ENCODE data around the gene ARFGAP1.

Gene ARFGAP1

DNA sequence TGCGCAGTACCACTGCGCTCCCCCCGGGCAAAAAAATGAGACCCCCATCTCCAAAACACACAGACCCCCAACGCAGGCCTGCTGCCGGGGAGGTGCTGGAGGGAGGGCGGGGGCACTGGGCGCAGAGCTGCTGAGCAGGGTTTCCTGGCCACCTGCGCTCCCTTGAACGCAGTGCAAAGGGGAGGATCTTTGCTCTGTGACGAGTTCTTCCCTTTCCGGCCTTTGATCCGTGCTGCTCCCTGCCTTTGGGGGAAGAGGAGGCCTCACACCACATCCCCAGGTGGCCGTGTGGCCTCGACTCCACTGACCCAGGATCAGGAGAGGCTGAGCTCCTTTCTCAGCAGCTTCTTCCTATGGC is 11.4 kb downstream of the ARFGAP1 start:
- H3K4me3 Mint-ChIP-seq = peak overlapping the region in 1 of 2 donors; percentile 56
- no peaks in the 10 kb centered on the region for H3K9me3 Mint-ChIP-seq
- H3K4me1 Mint-ChIP-seq = peaks cover 0 to 7% of the 10 kb centered on the region in 2 donors
- ATAC-seq (replicated peaks) = peak in 1 of 2 donors; percentile 35
- peaks cover 31 to 42% of the 10 kb centered on the region in 2 donors for H3K36me3 Mint-ChIP-seq
- peak overlapping the region; percentile 60 for H3K27ac Mint-ChIP-seq
- DNase-seq = no peak
- no peaks in the 10 kb centered on the region for H3K27me3 Mint-ChIP-seq

DNA sequence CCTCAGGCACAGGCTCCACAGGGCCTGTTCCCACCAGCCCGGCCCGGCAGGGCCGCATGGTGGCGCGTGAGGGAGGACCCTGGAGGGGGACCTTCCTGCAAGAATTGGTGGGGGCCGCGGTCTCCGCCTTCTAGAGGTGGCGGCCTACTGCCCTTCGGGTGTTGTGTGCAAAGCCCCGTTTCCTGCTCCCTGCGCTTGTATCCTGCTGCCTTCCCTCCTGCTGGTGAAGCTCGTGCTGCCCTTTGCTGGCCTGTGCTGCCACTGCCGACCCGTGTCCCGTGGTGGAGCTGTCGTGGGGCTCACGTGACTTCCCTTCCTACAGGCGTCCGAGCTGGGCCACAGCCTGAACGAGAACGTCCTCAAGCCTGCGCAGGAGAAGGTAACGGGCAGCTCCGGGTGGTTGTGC is 11.9 kb downstream of the ARFGAP1 start:
- Mint-ChIP-seq H3K27ac (no peak overlapping the region), H3K36me3 (peaks cover 26 to 39% of the 10 kb centered on the region in 2 donors), H3K27me3 (no peaks in the 10 kb centered on the region), H3K4me3 (peak overlapping the region; percentile 39 to 74), H3K9me3 (no peaks in the 10 kb centered on the region), H3K4me1 (peaks cover 0 to 7% of the 10 kb centered on the region in 2 donors)
- DNase-seq (no peak), ATAC-seq (replicated peaks) (peak; percentile 33 to 42)

DNA sequence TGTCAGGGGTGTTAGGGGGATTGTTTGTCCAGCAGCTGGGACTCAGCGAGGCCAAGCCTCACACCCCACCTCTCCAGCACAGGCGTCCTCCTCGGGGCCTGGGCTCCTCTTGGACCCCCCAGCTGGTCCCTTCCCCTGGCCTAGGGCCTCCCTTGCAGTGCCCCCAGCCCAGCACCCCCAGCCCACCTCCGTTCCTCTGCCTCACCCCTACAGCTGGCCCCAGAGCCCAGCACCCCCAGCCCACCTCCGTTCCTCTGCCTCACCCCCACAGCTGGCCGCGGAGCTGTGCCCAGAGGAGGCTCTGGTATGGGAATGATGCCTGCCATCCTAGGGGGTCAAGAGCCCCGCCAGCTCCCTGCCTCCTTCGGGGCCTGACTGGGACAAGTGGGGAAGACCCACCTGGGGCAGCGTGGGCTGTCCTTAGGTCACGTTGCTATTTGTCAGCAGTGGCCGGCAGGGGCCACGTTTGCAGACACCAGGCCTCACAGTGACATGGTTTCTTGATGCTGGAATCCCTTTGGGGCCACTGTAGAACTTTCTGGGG is 12.4 kb downstream of the ARFGAP1 start:
- Mint-ChIP-seq H3K36me3 (peaks cover 26 to 42% of the 10 kb centered on the region in 2 donors), H3K9me3 (no peaks in the 10 kb centered on the region), H3K27ac (peak overlapping the region; percentile 75), H3K27me3 (no peaks in the 10 kb centered on the region), H3K4me3 (peak overlapping the region in 1 of 2 donors; percentile 74), H3K4me1 (peaks cover 0 to 7% of the 10 kb centered on the region in 2 donors)
- ATAC-seq (replicated peaks) = no peak
- no peak for DNase-seq

DNA sequence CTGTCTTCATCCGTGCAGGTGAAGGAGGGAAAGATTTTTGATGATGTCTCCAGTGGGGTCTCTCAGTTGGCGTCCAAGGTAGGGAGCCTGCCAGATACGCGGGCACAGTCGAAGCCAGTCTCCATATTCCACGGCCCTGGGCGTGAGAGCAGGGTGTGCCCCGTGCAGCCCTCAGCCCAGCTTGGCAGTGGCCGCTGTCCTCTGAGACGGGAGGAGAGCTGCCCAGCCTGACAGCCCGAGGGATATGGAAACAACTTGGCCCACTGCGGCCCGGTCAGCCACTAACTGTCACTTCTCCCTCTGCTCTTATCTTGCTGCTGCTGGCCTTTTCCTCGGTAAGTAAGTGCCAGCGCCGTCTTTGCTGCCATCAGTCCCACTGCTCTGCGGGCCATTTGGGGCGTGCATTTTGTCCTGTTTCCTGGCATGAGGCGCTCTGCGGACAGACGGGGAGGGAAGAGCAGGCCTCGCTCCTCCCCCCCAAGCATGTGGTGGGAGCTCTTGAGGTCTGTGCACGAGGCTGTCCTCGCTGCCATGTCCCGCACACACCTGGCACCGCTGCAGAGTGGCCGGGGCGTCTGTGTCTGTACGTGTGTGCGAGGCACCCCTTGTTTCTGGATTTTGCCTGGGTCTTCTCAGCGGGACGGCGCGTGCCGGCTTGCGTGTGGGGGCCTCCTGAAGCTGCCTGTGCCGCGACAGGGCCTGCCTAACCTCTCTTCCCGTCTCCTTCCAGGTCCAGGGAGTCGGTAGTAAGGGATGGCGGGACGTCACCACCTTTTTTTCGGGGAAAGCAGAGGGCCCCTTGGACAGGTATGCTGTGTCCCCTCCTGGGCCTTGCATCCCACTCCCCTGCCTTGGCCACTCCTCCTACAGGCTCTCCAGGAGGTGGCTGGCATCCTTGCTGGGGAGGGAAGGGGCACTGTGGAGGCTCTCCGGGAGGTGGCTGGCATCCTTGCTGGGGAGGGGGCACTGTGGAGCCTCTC is 13.3 kb downstream of the ARFGAP1 start:
- H3K4me1 Mint-ChIP-seq = peaks cover 6 to 7% of the 10 kb centered on the region in 2 donors
- no peaks in the 10 kb centered on the region for H3K27me3 Mint-ChIP-seq
- H3K9me3 Mint-ChIP-seq = no peaks in the 10 kb centered on the region
- ATAC-seq (replicated peaks) = no peak
- H3K36me3 Mint-ChIP-seq = peaks cover 20 to 36% of the 10 kb centered on the region in 2 donors
- H3K4me3 Mint-ChIP-seq = no peak overlapping the region
- no peak for DNase-seq
- H3K27ac Mint-ChIP-seq = no peak overlapping the region

DNA sequence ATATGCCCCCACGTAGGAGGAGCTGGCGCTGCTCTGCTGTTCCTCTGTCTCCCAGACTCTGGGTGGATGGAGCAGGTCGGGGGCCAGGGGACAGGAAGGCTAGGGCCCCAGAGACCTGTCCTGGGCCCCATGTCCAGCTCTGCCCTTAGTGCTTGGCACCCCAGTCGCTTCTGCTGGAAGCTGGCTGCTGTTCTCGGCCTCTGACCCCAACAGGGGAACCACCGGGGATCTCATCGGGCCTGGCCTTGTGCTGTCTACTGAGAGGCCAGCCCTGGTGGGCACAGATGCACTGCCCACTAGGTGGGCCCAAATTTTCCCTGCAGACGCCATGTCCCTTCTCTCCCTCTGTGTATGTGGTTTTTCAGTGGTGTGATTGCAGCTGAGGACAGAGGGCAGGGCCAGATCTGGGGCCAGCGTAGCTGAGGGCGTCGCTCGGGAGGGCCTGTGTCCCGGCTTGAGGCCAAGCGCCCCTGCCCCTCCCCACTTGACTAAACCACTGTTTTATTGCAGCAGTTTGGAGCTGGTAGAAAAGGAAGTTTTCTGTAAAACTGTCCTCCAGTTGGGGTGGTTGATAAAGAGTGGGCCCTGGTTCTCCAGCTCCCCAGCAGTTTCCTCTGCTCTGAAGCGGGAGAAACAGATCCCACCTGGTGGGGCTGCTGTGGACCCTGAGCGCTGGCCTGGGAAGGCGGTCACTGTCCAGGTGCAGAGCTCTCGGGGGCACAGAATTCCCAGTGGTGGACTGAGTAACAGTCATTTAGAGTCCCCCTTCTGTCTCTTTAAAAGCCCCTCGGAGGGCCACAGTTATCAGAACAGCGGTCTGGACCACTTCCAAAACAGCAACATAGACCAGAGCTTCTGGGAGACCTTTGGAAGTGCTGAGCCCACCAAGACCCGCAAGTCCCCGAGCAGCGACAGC is 14.4 kb downstream of the ARFGAP1 start:
- Mint-ChIP-seq H3K27ac (no peak overlapping the region), H3K27me3 (no peaks in the 10 kb centered on the region), H3K9me3 (no peaks in the 10 kb centered on the region), H3K4me1 (peaks cover 7 to 9% of the 10 kb centered on the region in 2 donors), H3K4me3 (no peak overlapping the region), H3K36me3 (peaks cover 19 to 36% of the 10 kb centered on the region in 2 donors)
- ATAC-seq (replicated peaks) (no peak), DNase-seq (no peak)

DNA sequence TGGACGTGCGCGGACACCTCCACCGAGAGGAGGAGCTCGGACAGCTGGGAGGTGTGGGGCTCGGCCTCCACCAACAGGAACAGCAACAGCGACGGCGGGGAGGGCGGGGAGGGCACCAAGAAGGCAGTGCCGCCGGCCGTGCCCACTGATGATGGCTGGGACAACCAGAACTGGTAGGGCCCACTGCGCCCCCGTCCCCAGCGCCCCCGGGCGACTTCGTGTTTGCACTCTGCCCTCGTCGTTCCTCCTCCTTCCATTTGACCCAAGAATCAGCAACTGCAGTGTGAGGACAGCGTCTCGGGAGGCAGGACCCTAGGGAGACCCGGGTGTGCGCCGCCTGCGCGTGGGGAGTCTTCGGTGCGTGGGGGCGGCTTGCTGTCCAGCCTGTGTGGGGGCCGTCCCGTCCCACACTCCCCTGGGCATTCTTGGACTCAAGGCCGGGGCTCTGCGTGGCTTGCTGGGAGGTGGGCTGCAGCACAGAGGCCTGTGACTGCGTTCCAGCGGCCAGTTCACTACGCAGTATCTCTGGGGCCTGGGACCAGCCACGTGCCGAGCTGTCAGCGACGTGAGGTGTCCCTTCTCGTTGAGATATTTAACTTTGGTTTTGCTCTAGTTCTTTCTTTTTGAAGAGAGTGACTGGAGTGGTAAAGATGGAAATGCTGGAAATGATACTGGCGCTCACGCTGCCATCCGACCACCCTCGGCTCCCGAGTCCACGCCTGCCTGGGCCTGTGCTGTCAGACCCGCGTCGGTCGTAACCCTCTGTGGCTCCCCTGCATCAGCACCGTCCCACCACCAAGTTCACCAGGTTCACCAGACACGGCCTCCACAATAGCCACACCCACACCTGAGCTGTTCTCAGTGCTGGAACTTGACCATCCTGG is 15.3 kb downstream of the ARFGAP1 start:
- H3K27me3 Mint-ChIP-seq = no peaks in the 10 kb centered on the region
- no peaks in the 10 kb centered on the region for H3K9me3 Mint-ChIP-seq
- no peak for ATAC-seq (replicated peaks)
- no peak for DNase-seq
- H3K4me1 Mint-ChIP-seq = peaks cover 7 to 9% of the 10 kb centered on the region in 2 donors
- peaks cover 13 to 32% of the 10 kb centered on the region in 2 donors for H3K36me3 Mint-ChIP-seq
- peak overlapping the region; percentile 31 for H3K27ac Mint-ChIP-seq
- H3K4me3 Mint-ChIP-seq = no peak overlapping the region

DNA sequence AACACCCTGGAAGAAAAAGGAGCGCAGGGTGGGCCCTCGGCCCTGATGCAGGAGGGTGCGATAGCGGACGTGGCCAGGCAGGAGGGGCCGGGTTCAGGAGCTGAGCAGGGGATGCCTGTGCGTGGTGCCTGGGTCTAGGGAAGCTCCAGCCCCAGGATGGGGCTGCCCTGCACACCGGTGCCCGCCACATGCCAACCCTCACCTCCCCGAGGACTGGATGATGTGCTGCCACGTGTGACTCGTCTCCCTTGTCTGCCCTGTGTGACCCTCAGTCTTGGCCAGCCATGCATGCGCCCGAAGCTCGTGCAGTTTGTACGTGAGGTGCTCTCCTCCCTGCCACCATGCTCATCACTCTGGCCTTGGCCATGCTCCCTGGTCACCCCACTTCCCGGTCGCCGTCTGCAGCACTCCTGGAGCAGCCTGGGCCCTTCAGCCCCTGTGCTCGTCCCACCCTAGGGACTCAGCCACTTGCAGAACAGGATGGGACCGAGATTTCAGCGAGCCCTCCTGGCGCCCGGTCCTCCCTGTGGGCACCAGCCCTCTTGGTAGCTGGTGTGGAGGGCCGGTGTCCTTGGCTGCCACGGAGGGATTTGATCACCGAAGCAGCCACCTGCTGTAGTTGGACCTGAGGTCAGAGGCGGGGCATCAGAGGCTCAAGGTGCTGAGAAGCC is 16.1 kb downstream of the ARFGAP1 start:
- ATAC-seq (replicated peaks) (no peak), DNase-seq (no peak)
- Mint-ChIP-seq H3K27ac (no peak overlapping the region), H3K4me1 (peaks cover 7 to 9% of the 10 kb centered on the region in 2 donors), H3K9me3 (no peaks in the 10 kb centered on the region), H3K27me3 (peaks cover 0 to 6% of the 10 kb centered on the region in 2 donors), H3K4me3 (no peak overlapping the region), H3K36me3 (peaks cover 12 to 30% of the 10 kb centered on the region in 2 donors)

DNA sequence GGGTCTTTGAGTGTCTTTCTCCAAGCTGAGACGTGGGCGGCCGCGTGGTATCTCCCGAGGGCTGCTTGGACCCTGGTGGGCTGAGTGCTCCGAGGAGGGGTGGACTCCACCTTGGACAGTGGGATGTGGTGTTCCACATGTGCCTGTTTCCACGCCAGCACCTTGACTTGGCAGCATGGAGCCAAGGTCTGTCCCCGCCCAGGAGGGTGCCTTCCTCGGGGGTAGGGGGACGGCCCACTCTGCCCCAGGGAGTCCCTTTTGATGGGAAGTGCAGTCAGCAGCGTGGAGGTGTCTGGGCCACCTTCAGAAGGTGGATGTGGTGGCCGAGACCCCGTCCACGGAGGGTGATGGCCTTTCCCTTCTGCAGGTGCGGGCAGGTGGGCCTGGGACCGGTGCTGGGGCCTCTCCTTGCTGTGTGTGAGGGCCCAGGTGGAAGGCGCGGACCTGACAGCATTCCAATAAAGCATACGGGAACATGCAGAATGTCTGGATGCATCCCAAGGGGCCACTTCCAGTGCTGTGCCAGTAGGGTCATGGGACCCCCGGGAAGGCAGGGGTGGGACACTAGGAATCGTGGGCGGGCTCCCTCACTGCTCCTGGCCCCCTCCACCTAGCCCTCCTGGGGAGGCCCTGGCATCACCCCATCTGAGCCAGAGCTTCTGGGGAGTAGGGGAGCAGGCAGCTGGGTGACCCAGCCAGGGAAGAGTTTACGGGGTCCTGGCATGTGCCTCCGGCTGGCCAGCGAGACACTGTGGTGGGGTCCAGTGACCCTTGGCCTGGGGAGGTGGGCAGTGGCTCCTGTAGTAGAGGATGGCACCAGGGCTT is 16.9 kb downstream of the ARFGAP1 start:
- no peak overlapping the region for H3K4me3 Mint-ChIP-seq
- H3K4me1 Mint-ChIP-seq = peaks cover 5 to 9% of the 10 kb centered on the region in 2 donors
- H3K27ac Mint-ChIP-seq = peak overlapping the region; percentile 20
- peaks cover 5 to 10% of the 10 kb centered on the region in 2 donors for H3K27me3 Mint-ChIP-seq
- H3K36me3 Mint-ChIP-seq = peaks cover 12 to 26% of the 10 kb centered on the region in 2 donors
- H3K9me3 Mint-ChIP-seq = no peaks in the 10 kb centered on the region
- ATAC-seq (replicated peaks) (no peak), DNase-seq (no peak)

DNA sequence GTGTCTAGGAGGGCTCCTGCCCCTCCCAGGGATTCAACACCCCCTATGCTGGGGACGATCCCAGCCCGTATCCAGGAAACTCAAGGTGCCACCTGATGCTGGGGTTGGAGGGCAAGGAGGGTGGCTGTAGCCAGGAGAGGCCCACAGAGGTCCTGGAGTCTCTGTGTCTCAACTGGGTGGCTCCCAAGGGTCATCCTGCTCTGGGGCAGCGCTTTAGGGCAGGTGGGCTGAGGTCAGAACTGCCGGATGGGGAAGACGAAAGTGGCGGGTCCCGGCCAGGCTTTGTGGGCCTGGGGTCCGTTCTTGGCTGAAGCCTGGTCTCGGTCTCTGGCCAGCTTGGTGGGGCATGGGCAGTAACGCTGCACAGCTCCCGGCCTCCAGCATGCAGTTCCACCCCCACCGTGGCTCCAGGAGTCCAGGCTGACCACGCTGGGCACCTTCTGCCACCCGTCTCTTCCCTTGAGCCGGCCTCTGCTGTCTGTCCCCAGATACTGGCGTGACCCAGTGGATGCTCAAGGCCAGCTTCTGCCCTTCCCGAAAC is 17.6 kb downstream of the ARFGAP1 start:
- DNase-seq (no peak), ATAC-seq (replicated peaks) (no peak)
- peaks cover 11 to 23% of the 10 kb centered on the region in 2 donors for H3K36me3 Mint-ChIP-seq
- H3K27me3 Mint-ChIP-seq = peaks cover 12 to 17% of the 10 kb centered on the region in 2 donors
- peaks cover 4 to 9% of the 10 kb centered on the region in 2 donors for H3K4me1 Mint-ChIP-seq
- no peak overlapping the region for H3K4me3 Mint-ChIP-seq
- no peak overlapping the region for H3K27ac Mint-ChIP-seq
- no peaks in the 10 kb centered on the region for H3K9me3 Mint-ChIP-seq

DNA sequence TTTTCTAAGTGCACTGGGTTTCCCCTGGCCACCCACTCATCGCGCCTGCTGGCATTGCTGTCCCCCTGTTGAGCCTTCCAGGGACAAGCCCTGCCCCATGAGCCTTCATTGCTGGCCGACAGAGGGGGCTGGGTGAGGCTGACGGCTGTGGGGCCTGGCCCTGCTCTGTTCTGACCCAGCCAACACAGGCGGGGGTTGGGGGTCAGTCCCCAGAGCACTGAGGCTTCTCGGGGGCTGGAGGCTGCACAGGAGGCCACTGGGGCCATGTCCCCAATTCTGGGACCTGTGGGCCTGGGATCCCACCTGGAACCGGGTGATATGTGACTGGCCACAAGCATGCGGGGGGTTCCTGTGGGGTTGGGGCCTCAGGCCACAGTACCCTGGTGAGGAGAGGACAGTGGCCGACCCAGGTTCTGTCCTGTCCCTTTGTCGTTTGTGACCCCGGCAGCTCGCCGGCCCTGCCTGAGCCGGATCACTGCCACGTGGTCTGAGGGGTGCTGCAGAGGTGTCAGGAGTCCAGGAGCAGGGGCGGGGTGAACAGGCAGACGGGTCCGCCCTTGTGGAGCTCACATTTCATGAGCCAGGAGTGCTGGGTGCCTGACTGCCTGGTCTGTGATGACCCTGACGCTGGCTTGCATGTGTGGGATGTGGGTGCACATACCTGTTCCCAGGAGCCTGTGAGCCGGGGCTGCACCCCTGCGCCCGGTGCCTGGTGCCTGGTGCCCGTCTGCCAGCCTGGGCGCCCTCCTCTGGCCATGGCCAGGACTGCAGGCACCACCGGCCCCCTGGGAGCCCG is 18.3 kb downstream of the ARFGAP1 start:
- H3K4me1 Mint-ChIP-seq = peaks cover 7 to 9% of the 10 kb centered on the region in 2 donors
- H3K27ac Mint-ChIP-seq = peak overlapping the region; percentile 9
- H3K36me3 Mint-ChIP-seq = peaks cover 8 to 22% of the 10 kb centered on the region in 2 donors
- DNase-seq (peak; percentile 46), ATAC-seq (replicated peaks) (peak; percentile 71 to 74)
- H3K4me3 Mint-ChIP-seq = no peak overlapping the region
- no peaks in the 10 kb centered on the region for H3K9me3 Mint-ChIP-seq
- H3K27me3 Mint-ChIP-seq = peaks cover 18 to 24% of the 10 kb centered on the region in 2 donors

DNA sequence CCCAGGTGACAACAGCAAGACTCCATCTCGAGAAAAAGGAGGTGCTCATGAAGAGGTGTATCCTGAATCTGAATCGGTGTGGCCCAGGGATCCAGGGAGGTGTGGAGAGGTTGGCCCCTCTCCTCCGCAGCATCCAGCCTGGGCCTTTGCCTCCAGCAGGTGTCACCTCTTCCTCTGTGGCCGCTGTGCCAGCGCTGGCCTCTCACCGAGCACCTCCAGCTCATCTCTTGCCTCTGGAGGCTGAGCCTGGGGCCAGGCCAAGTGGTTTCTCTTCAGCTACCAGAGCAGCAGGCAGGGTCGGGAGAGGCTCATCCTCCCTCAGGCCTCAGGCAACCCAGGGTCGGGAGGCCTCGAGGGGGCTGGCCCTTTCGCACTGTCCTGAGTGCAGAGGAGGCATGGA is 19.2 kb downstream of the ARFGAP1 start:
- Mint-ChIP-seq H3K4me1 (peaks cover 7 to 9% of the 10 kb centered on the region in 2 donors), H3K36me3 (peaks cover 6 to 17% of the 10 kb centered on the region in 2 donors), H3K9me3 (no peaks in the 10 kb centered on the region), H3K4me3 (no peak overlapping the region), H3K27me3 (peaks cover 22 to 26% of the 10 kb centered on the region in 2 donors), H3K27ac (no peak overlapping the region)
- ATAC-seq (replicated peaks) = no peak
- DNase-seq = no peak

Data from stimulated activated naive B cell treated with anti-CD40 and anti-IgM and Interleukin-4, amounts not matched to agents 10 μg/mL and 1 μg/mL and 100 μg/mL, for 72 hours (primary cell).